H9 (cell line): ENCODE measurements around the gene NEDD4L. TPM values are rescaled to one million over a fixed set of nuclear protein-coding genes. Genes with fewer than 3 reads are reported as not detected.

Experiments
- DNase-seq: peaks from one replicate; pipeline ENCODE4 v3.0.0-alpha.2; 2017
- H2AFZ ChIP-seq: one replicate; pipeline ENCODE4 v1.6.1; 2013; ENCODE audit warnings: mild to moderate bottlenecking, low read length, control low read depth, moderate library complexity
- H2AK5ac ChIP-seq: 2 replicates; pipeline ENCODE4 v1.6.1; 2013; ENCODE audit warnings: low read length, control low read depth, mixed read lengths; ENCODE audit not compliant: insufficient read length
- H2BK120ac ChIP-seq: one replicate; pipeline ENCODE4 v1.6.1; 2013; ENCODE audit warnings: low read depth, mild to moderate bottlenecking, low read length, control low read depth, inconsistent platforms; ENCODE audit not compliant: poor library complexity, severe bottlenecking
- H2BK12ac ChIP-seq: 2 replicates; pipeline ENCODE4 v1.6.1; 2013; ENCODE audit warnings: low read length, control low read depth, mixed read lengths, low read depth; ENCODE audit not compliant: insufficient read length
- H2BK15ac ChIP-seq: 2 replicates; pipeline ENCODE4 v1.6.1; 2013; ENCODE audit warnings: low read depth, low read length, control low read depth
- H2BK20ac ChIP-seq: one replicate; pipeline ENCODE4 v1.6.1; 2013; ENCODE audit warnings: low read depth, mild to moderate bottlenecking, low read length, control low read depth, inconsistent platforms; ENCODE audit not compliant: poor library complexity, severe bottlenecking
- H2BK5ac ChIP-seq: 2 replicates; pipeline ENCODE4 v1.6.1; 2013; ENCODE audit warnings: low read length, control low read depth, mixed read lengths; ENCODE audit not compliant: insufficient read length
- H3K14ac ChIP-seq: 2 replicates; pipeline ENCODE4 v1.6.1; 2013; ENCODE audit warnings: low read length, control low read depth; ENCODE audit not compliant: insufficient read depth
- H3K18ac ChIP-seq: 2 replicates; pipeline ENCODE4 v1.6.1; 2013; ENCODE audit warnings: low read depth, mild to moderate bottlenecking, mixed read lengths, low read length, control low read depth; ENCODE audit not compliant: insufficient read length
- H3K23ac ChIP-seq: 2 replicates; pipeline ENCODE4 v1.6.1; 2013; ENCODE audit warnings: low read length, control low read depth, mixed read lengths, low read depth; ENCODE audit not compliant: insufficient read length
- H3K23me2 ChIP-seq: 2 replicates; pipeline ENCODE4 v1.6.1; 2013; ENCODE audit warnings: low read depth, mild to moderate bottlenecking, mixed read lengths, low read length, control low read depth; ENCODE audit not compliant: insufficient read length, poor library complexity, severe bottlenecking
- H3K27ac ChIP-seq: 2 replicates; pipeline ENCODE4 v1.5.1; 2013; ENCODE audit warnings: low read length, control low read depth, mixed read lengths, low read depth; ENCODE audit not compliant: insufficient read length
- H3K27me3 ChIP-seq: 2 replicates; pipeline ENCODE4 v1.6.1; 2013; ENCODE audit warnings: low read length, control low read depth, inconsistent platforms; ENCODE audit not compliant: insufficient read depth
- H3K4ac ChIP-seq: 2 replicates; pipeline ENCODE4 v1.6.1; 2013; ENCODE audit warnings: low read depth, mild to moderate bottlenecking, control low read depth, inconsistent platforms, low read length, moderate library complexity
- H3K4me1 ChIP-seq: 2 replicates; pipeline ENCODE4 v1.6.1; 2013; ENCODE audit warnings: low read length, control low read depth, inconsistent platforms; ENCODE audit not compliant: insufficient read depth
- H3K4me2 ChIP-seq: 2 replicates; pipeline ENCODE4 v1.6.1; 2013; ENCODE audit warnings: low read length, control low read depth, mixed read lengths; ENCODE audit not compliant: insufficient read length, insufficient read depth
- H3K56ac ChIP-seq: 2 replicates; pipeline ENCODE4 v1.6.1; 2013; ENCODE audit warnings: low read depth, mild to moderate bottlenecking, mixed read lengths, low read length, control low read depth; ENCODE audit not compliant: insufficient read length
- H3K79me1 ChIP-seq: 2 replicates; pipeline ENCODE4 v1.6.1; 2013; ENCODE audit warnings: low read depth, mild to moderate bottlenecking, moderate library complexity, low read length, control low read depth, inconsistent platforms; ENCODE audit not compliant: insufficient read depth, poor library complexity, severe bottlenecking
- H3K79me2 ChIP-seq: 2 replicates; pipeline ENCODE4 v1.6.1; 2013; ENCODE audit warnings: low read length, control low read depth, inconsistent platforms; ENCODE audit not compliant: insufficient read depth
- H3K9ac ChIP-seq: 2 replicates; pipeline ENCODE4 v1.6.1; 2013; ENCODE audit warnings: low read length, control low read depth, mixed read lengths; ENCODE audit not compliant: insufficient read length; ENCODE audit errors: extremely low read depth
- H3K9me3 ChIP-seq: one replicate; pipeline ENCODE4 v1.6.1; 2013; ENCODE audit warnings: low read depth, low read length, inconsistent platforms; ENCODE audit not compliant: control insufficient read depth
- H3T11ph ChIP-seq: one replicate; pipeline ENCODE4 v1.6.1; 2013; ENCODE audit warnings: mild to moderate bottlenecking, low read length, control low read depth, inconsistent platforms
- H4K20me1 ChIP-seq: one replicate; pipeline ENCODE4 v1.6.1; 2013; ENCODE audit not compliant: control insufficient read depth, insufficient read length, insufficient read depth
- H4K5ac ChIP-seq: 2 replicates; pipeline ENCODE4 v1.6.1; 2013; ENCODE audit warnings: low read depth, mild to moderate bottlenecking, mixed read lengths, low read length, control low read depth; ENCODE audit not compliant: insufficient read length
- H4K8ac ChIP-seq: replicated peaks from 2 replicates; pipeline ENCODE4 v1.6.1; 2013; ENCODE audit warnings: low read length, control low read depth, mixed read lengths, low read depth; ENCODE audit not compliant: insufficient read length
- H4K91ac ChIP-seq: 2 replicates; pipeline ENCODE4 v1.6.1; 2013; ENCODE audit warnings: low read depth, mild to moderate bottlenecking, moderate library complexity, mixed read lengths, low read length, control low read depth; ENCODE audit not compliant: insufficient read length
- H3K27ac Mint-ChIP-seq, 3 experiments: 2 replicates in 2 of 3; 3 replicates in 1 of 3; pipeline ENCODE4 v1.8.0; 2020 to 2021; ENCODE audit warnings: mixed read lengths in 3 of 3, mild to moderate bottlenecking in 1 of 3, moderate library complexity in 1 of 3
- H3K27me3 Mint-ChIP-seq: 2 replicates; pipeline ENCODE4 v1.8.0; 2021; ENCODE audit warnings: low read depth, mild to moderate bottlenecking, moderate library complexity, mixed read lengths
- H3K36me3 Mint-ChIP-seq, 3 experiments: 2 replicates in 2 of 3; 3 replicates in 1 of 3; pipeline ENCODE4 v1.8.0; 2020 to 2021; ENCODE audit warnings: low read depth in 3 of 3, mixed read lengths in 3 of 3; ENCODE audit not compliant: insufficient read depth in 1 of 3
- H3K4me1 Mint-ChIP-seq, 2 experiments: 2 replicates each; pipeline ENCODE4 v1.8.0; 2020; ENCODE audit warnings: mixed read lengths in 2 of 2
- H3K4me3 Mint-ChIP-seq, 2 experiments: 2 replicates in 1 of 2; 3 replicates in 1 of 2; pipeline ENCODE4 v1.8.0; 2020 to 2021; ENCODE audit warnings: mild to moderate bottlenecking in 2 of 2, mixed read lengths in 2 of 2, moderate library complexity in 1 of 2
- H3K9me3 Mint-ChIP-seq, 2 experiments: 2 replicates in 1 of 2; 3 replicates in 1 of 2; pipeline ENCODE4 v1.8.0; 2020; ENCODE audit warnings: mild to moderate bottlenecking in 2 of 2, mixed read lengths in 2 of 2, moderate library complexity in 1 of 2
- CTCF ChIP-seq: fragments of 200-600 bp; sonication (generic); conservative IDR thresholded peaks from 3 replicates; pipeline ENCODE4 v1.8.0; 2021; ENCODE audit warnings: antibody characterized with exemption, mild to moderate bottlenecking
- WGBS: extraction: QIAGEN DNeasy Blood & Tissue Kit; methylation state at CpG from one replicate; pipeline ENCODE4 v1.1.7; 2013; ENCODE audit warnings: missing lambda C conversion rate, low lambda C conversion rate, mixed read lengths; ENCODE audit not compliant: insufficient read length; ENCODE audit errors: extremely low coverage; 5-methylcytosine and 5-hydroxymethylcytosine counted together
- total RNA-seq: library from RNA; stranded (reverse); gene quantifications from 2 replicates; pipeline ENCODE4 v1.2.1, GENCODE V29; 2021

Gene NEDD4L
- total RNA-seq, 1 experiment from 2014 or later: 76.3 TPM

- Histone ChIP-seq H3K9me3 (no peaks in the 10 kb centered on the region), H4K8ac (no peak overlapping the region), H3K27ac (no peak overlapping the region), H3K79me1 (no peaks in the 10 kb centered on the region), H2AK5ac (no peak overlapping the region), H4K5ac (no peak overlapping the region), H2AFZ (peak overlapping the region; percentile 77), H3K4ac (no peak overlapping the region), H2BK5ac (no peak overlapping the region), H3K4me1 (no peaks in the 10 kb centered on the region; the same call in 1 of the 2 replicates), H3K18ac (no peak overlapping the region), H2BK20ac (no peak overlapping the region), H3K56ac (no peak overlapping the region), H3K23ac (no peak overlapping the region), H3K23me2 (no peaks in the 10 kb centered on the region), H3K9ac (no peak overlapping the region), H3K14ac (no peak overlapping the region), H3T11ph (no peak overlapping the region), H4K91ac (no peak overlapping the region), H2BK15ac (no peak overlapping the region), H3K79me2 (no peaks in the 10 kb centered on the region), H4K20me1 (no peaks in the 10 kb centered on the region), H2BK120ac (no peak overlapping the region), H2BK12ac (no peak overlapping the region), H3K4me2 (no peak overlapping the region), H3K27me3 (no peaks in the 10 kb centered on the region; the same call in 1 of the 2 replicates)
- no peaks in the 10 kb centered on the region for H3K9me3 Mint-ChIP-seq
- TF ChIP-seq CTCF: no peak
- DNase-seq: no peak
- peaks cover 34 to 42% of the 10 kb centered on the region in 2 experiments for H3K4me1 Mint-ChIP-seq
- H3K27me3 Mint-ChIP-seq: 0 out of 2 replicates have a peak, but pooled peaks cover 2% of the 10 kb centered on the region
- H3K27ac Mint-ChIP-seq: peak overlapping the region in 1 of 3 experiments; percentile 87; a peak in 2 of 7 replicates
- no CpG with 5 or more reads among the region's 6 CpGs for WGBS
- 0 out of 7 replicates have a peak, but pooled peaks cover 0 to 2% (median 0%) of the 10 kb centered on the region in 3 experiments for H3K36me3 Mint-ChIP-seq
- H3K4me3 Mint-ChIP-seq: no peak overlapping the region
These were observed 399.6 kb downstream of the NEDD4L start for GRCh38 chr18:58443671-58444070.
